ENCODE data around the gene CSGALNACT2.

DNA sequence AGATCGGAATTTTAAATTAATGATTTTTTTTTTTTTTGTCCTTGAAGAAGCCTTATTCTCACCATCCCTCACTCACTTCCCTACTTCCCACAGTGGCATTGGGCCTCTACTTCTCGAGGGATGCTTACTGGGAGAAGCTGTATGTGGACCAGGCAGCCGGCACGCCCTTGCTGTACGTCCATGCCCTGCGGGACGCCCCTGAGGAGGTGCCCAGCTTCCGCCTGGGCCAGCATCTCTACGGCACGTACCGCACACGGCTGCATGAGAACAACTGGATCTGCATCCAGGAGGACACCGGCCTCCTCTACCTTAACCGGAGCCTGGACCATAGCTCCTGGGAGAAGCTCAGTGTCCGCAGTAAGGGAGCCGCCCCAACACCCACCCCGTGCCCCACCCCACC, 37.9 kb upstream of the CSGALNACT2 start:
- TF ChIP-seq, protein P1, sequence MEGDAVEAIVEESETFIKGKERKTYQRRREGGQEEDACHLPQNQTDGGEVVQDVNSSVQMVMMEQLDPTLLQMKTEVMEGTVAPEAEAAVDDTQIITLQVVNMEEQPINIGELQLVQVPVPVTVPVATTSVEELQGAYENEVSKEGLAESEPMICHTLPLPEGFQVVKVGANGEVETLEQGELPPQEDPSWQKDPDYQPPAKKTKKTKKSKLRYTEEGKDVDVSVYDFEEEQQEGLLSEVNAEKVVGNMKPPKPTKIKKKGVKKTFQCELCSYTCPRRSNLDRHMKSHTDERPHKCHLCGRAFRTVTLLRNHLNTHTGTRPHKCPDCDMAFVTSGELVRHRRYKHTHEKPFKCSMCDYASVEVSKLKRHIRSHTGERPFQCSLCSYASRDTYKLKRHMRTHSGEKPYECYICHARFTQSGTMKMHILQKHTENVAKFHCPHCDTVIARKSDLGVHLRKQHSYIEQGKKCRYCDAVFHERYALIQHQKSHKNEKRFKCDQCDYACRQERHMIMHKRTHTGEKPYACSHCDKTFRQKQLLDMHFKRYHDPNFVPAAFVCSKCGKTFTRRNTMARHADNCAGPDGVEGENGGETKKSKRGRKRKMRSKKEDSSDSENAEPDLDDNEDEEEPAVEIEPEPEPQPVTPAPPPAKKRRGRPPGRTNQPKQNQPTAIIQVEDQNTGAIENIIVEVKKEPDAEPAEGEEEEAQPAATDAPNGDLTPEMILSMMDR (IDR thresholded peaks at IDR 0.05; ENCODE audit: borderline replicate concordance, extremely low read depth, low read length, poor library complexity, severe bottlenecking) = no peak
- TF ChIP-seq EZH2 (IDR thresholded peaks at IDR 0.05; ENCODE audit: borderline replicate concordance, low read depth, low read length, severe bottlenecking) = no peak

Measured in DND-41 (cell line).